ENCODE data around the gene LMO1.

Gene LMO1

DNA sequence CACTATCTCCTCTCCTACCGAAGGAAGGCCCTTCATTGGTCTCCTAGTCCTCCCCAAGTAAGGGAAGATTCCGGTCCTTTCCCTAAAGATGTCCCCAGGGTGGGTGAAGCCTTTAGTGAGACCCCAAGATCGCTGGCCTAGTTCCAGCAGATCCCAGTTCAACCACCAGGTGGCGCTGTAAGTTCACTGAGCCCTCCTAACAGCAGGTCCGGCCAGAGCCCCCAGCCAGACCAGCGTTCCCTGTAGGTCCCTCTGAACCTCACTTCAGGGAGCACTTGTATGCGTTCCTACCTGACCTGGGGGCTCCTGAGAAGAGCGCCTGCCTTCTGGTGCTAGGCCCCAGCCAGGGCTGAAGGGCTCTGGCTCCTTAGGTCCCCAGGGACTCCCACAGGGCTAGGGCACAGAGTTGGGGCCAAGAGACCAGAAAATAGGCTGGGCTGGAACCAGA is 38.1 kb downstream of the LMO1 start:
- DNase-seq (ENCODE audit: low spot score), result peak; percentile 88

DNA sequence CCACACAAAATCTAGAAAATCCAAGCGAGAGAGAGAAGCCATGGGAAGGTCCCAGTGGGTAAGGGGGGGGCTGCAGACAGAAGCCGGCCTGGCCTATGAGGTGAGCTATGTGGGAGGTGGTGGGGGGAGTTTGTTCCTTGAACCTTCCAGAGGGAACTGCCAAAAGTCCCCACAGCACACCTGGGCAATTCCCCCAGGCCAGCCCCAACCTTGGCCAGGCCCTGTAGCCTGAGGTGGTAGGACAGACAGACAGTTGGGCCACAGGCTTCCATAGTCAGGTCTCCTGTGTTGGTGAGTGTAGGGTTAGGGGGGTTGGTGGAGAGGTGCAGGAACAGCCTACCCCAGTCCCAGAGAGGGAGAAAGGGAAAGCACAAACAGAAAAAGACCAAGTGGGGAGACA is 39.0 kb downstream of the LMO1 start:
- no peak for DNase-seq (ENCODE audit: low spot score)

DNA sequence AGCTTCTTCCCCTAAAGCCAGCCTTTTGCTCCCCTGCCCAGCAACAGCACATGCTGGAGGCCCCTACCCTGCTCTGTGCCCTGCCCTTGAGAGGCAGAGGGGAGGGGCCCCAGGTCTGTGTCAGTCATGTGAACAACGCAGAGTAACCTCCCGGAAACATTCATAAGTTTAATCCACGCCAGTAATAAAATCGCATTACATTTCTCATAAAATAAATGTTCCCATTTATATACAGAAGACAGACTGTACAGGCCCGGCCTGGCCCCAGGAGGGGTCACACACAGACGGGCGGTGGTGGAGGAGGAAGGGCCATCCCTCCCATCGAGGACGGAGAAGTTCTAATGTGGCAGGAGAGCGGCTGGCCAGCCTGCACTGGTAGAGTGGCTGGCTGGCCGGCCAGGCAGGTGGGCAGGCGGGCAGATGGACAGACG is 39.5 kb downstream of the LMO1 start:
- DNase-seq (ENCODE audit: low spot score), result no peak

DNA sequence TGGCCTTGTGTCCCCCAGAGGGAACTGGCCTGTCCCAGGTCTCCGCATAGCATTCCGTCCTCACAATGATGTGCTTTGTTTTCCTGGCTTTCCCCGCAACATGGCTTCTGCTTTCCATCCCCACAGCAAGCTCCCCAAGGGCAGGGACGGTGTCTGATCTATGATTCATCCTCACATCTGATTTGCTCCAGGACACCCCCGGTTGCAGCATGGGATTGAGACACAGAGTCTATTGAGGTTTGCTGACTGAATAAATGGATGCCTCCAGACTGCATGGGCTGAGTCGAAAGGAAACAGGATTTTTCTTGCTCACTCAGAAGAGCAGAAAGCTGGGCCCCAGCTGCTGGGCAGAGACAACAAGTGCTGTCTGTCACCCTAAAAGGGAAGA is 40.2 kb downstream of the LMO1 start:
- DNase-seq (ENCODE audit: low spot score), result no peak

DNA sequence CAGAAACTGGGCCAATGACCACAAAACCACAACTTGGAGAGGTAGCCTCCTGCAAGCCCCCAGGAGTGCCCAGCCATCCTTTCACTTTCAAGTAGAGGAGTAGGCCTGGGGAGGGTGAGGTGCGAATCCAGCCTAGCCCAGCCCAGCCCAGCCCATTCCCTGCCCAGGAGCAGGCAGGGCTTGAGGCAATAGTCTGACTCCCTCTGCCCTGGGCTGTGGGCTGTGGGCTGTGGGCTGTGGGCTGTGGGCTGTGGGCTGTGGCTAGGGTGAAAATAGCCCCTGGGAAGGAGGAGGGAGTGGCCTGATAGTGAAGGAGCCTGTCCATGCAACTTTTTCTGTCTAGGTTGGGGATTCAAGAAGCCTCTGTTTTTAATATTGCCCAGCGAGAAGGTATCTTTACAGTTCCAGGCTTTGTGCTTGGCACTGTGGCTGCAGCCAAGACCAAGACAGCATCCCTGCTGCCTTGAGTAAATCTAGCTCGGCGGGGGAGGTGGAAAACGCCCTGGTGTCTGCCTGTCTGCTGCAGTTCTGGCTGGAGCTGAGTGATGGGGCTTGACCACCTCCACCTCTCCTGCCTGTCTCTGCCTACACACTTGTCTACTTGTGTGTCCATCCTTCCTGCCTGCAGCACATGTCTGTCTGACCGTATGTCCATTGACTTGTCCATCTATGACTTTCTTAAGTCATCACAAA is 40.7 kb downstream of the LMO1 start:
- DNase-seq (ENCODE audit: low spot score), result no peak

DNA sequence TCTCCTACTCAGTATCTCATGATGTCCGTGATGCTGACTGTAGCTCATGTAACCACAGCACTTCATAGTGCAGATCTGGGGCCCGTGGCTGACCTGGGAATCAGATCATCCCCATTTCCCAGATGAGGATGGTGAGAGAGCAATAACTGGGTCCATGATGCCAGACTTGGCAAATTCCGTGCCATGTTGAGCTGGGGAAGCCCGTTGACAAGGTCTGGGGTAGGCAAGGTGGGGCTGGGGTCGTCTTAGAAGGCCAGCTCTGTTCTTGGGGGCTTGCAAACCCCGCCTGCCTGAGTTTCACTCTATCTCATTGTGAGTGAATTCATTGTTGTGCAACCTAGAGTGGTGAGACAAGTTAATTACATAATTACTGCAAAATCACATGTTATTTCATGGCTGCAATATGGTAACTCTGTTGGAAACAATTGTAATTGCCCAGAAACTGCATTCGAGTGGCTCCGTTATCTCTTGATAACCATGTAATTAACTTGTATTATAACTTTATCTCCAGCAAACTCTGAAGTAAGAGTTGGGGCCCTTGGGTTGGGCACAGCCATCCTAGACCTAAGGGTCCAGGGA is 41.7 kb downstream of the LMO1 start:
- DNase-seq (ENCODE audit: low spot score), result no peak

DNA sequence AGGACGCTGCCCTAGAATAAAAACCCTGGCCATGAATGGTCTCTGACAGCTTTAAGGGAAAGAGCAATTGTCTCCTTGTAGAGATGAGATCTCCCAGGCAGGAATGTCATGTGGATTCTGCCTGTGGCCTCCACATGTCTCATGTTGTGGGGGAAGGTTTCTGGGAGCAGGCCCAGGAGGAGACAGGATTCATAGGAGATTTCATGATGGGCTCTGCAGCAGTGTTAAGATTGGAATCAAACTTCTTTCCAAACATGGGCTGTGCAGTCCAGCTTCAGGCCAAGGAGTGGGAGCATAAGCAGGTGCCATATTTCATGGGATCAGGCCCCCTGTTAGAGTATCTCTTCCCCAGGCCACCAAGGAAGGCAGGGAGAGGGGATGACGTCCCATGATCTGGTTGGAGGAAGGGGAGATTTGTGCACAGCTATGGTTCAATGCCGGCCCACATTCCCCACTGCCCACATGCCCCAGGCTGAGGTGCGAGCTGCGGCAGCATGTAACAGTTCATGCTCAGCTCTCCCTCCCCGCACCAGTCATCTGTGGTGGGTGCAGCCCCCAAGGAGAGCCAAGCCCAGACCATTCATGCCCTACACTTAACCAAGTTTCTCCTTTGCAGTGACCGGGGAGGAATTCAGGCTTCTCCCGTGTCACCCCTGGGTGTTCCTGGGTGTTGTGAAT is 42.5 kb downstream of the LMO1 start:
- no peak for DNase-seq (ENCODE audit: low spot score)

DNA sequence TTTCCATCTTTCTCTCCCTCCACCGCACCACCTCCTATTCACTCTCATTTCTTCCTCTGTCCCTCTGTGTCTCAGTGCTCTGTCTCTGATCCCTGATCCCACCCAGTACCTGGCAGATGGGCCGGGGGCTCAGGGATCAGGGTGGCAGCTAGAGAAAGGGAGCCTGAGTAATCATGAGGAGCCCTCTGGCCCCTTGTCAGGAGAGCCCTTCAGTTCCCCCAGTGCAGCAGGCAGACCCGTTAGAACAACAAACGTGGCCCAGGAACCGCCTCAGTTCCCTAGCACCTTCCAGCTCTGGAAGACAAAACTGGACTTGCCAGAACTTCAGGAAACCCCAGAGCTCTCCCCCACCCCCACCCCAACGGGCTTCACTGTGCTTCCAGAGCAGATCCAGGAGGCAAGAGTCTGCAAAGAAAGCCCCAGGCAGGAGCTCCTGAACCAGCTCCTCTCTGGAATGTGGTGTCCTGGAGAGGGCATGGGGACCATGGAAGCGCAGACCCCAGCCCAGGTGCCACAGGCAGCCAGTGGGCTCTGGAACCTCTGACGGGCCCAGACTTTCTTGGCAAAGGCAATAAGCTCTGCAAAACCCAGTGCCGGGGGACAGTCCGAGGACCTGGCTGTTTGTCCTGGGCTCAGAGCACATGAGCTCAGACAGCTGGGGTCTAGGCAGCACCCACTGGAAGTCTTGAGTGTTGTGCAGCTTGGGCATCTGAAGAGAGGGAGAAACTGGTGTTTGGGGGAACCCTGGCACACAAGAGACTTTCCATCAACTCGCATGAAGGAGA is 43.2 kb downstream of the LMO1 start:
- DNase-seq (ENCODE audit: low spot score), result no peak

DNA sequence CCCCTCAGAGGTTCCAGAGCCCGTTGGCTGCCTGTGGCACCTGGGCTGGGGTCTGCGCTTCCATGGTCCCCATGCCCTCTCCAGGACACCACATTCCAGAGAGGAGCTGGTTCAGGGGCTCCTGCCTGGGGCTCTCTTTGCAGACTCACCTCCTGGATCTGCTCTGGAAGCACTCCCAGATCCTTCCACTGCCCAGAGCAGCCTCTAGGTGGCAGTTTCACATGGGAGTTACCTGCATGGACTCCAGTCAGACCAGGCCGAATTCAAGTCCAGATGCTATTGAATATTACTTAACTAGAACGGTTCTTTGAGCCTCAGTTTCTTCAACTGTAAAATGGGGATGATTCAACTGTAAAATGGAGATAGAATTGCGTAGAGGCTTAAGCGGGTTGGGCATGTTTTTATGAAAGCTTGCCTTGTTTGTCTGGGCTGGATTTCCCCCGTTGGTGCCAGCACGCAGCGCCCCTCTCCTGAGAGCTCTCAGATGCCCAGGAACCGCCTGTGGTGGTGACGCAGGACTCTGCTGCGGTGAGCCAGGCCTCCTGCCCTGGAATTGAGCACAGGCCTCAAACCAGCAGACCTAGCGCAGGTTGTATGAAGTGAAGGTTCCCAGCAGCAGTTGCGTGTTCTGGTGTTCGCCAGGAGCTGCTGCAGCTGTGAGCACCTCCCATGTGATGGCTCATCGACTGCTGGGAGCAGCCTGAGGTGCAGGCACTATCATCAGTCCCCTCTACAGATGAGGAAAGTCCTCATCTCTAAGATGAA is 44.2 kb downstream of the LMO1 start:
- peak; percentile 67 for DNase-seq (ENCODE audit: low spot score)

DNA sequence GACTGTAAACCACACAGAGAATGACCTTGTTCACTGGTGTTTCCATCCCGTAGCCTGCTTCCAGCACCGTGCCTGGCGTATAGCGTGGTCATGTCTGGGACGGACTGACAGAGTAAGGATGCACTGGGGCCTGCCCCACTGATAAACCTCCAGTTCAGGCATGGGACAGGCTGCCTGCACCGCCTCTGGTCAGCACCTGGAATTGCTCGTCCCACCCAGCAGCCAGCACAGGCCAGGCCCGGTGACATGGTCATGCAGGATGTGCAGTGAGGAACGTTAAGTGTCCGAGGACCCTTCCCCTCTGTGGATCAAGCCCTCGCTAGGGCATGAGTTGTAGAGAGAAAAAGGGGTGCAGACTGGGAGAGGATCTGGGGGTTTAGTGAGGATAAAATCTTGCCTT is 44.8 kb downstream of the LMO1 start:
- no peak for DNase-seq (ENCODE audit: low spot score)

DNA sequence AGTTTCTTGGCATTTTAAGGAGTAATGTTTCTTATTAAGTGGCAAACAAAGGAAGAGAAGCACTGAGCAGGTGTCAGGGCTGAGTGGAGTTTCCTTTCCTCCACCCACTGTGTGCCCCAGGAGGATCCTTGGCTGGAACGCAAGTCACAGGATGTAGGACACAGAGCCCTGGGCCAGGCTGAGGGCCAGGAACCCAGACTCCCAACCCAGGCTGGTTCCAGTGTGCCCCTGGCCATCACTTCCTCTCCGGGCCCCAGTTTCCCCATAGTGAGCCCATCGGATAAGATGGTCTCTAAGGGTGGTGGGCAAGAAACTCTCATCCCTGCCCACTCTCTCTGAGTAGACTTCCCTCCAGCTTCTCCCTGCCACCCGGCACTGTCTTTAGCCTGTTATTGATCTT is 45.3 kb downstream of the LMO1 start:
- no peak for DNase-seq (ENCODE audit: low spot score)

DNA sequence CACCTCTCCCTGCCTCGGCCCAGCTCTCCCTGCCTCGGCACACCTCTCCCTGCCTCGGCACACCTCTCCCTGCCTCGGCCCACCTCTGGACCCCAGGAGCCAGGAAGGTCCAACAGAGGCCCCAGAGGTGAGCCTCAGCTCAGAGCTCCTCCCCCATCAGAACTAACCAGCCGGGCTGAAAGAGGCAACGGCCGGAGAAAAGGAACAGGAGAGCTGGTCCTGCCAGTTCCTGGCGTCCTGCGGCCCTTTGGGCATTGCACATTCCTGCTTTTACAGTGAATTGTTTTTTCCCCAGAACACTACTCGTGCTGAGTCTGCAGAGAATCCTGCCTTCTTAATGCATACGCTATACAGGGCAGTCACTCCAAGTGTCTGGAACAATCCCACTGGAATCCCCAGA is 45.8 kb downstream of the LMO1 start:
- DNase-seq (ENCODE audit: low spot score), result no peak

DNA sequence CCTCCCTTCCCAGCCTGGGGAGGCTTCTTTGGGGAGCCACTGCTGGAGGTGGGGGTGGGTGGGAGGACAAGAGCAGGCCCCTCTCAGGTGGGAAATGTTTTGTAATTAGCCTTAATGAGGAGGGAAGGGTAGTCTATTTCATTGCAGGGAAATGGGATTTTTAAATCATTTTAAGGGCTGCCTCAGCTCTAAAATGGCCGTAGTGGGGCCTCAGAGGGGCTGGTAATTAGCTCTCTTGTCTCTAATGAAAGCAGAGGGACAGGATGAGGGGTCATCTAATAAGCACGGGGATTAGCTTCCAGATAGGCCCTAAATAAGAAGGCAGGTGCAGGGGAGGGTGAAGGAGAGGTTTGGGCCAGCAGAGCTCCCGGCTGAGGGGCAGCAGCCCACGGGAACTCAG is 46.5 kb downstream of the LMO1 start:
- DNase-seq (ENCODE audit: low spot score), result no peak

DNA sequence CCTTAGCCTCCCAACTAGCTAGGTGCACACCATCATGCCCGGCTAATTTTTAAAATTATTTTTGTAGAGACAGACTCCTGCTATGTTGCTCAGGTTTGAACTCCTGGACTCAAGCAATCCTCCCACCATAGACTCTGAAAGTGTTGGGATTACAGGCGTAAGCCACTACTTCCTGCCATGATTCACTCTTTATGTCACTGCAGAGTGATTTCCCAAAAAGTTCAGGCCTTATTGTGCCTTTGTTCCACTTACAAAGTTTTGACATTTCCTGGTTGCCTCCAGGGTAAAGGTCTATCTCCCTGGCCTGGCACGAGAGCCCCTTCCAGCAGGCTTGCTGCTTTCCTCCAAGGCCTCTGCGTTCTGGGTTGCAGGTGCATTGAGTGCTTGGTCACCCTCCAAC is 50.3 kb downstream of the LMO1 start:
- no peak for DNase-seq (ENCODE audit: low spot score)

DNA sequence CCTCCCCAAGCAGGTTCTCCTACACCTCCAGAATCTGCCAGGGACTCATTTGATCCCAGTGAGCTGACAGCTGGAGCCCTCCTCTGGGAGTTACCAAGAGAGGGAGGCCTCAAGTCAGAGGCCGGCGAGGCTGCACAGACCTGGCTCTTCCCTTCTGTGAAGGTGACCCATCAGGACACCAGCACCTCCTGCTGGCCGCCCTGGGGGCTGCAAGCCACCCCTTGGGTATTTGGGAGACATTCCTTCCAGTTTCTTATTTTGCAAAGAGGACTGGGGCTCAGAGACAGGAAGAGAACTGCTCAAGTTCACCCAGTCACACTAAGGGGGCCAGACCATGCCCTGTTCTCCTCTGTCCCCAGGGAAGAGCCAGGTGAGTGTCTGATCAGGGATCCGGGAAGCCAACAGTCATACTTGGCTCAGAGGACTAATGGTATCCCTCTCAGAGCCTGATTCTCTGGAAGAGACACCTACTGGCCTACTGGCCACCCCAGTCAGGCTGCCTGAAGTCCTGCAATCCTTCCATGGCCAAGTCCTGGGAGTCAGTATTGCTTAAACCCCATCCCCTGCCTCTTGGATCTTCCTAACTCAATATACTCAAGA is 54.4 kb downstream of the LMO1 start:
- no peak for DNase-seq (ENCODE audit: low spot score)

DNA sequence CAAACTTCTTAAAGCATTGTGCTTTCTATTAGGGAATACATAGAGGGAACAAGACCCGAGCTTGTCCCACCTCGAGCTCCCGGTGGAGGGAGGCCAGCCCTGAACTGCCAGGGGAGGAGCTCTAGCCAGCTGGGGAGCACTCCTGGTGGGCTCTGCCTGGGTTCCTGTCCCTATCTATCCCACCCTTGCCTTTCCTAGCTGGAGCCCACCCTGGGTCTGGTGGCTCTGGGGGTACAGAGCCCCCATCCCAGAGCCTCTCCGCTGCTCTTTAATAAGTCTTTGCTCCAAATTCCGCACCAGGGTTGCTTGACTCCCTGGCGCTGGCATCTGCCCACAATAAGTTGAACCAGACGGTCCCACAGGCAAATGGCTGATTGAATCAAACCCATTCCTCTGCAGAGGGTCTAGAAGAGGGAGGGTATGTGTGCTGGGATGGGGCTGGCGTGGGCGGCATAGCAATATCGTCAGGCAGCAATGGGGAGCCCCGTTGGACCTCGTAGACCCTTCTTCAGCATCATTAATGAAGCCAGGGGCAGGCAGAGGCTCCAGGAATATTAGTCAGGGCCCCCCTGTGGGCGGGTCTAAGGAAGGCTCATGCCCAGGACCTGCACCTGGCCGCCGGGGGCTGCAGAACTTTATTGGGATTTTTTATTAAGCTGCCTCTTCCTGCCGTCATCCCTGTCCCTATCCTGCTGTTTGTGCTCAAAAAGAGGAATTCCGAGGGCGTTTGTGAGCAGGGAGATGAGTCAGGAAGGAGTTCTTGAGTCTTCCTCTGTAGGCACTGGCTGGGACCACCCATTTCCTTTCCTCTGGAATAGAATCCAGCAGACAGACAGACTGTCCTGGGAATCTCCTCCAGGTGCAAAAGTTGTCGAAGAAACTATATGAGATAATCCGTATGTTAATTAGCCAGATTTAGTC is 56.3 kb downstream of the LMO1 start:
- DNase-seq (ENCODE audit: low spot score), result no peak

DNA sequence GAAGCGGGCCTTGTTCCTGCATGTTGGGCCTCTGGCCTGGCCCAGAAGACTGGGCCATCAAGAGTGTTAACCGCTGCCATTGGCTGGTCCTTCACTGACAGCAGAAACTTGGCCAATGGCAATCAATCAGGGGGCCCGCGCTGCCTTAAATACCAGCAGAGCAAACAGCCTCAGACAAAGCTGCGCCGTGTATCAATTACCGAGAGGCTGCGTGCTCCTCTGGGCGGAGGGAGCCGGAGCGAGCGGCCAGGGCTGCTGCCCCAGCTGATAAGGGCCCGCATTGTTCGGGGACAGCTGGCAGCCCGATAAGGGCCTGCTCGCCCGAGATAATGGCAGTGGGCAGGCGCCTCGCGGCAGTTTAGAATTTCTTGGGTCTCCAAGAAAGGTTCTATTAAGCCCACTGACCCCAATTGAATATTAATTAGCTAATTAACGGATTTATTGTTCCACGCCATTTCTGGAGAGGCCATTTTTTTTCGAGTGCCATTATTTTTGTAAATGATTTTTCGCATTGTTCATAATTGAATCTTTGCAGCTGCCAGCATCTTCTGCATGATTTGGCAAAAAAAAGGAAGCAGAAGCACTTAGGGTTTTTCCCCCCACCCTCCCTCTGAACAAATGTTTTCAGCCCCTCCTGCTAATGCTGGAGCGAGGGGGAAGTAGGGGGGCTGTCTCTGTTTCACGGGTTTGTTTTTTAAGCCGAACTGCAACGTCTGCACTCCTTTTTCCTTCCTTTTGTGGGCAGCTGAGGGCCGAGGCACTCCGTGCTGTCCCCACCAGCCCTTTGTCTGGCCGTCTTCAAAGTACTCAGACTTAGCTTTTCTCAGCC is 57.2 kb downstream of the LMO1 start:
- DNase-seq (ENCODE audit: low spot score), result no peak

DNA sequence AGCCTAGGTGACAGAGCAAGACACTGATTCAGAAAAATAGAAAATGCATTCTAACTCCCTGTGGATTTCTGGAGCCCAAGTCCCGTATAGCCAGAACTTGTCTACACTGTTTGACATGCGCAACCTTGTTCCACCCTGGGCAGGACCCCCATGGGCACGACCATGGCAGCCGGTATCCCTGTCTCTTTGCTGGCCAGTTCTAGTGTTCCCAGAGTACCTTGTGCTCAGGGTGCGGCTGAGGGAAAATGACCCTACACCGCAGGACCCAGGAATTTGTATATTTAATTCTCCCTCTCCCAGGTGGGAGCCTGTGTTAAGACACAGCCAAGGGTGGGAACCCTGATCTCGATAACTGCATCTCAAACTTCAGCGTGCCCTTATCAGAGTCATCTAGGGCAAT is 58.1 kb downstream of the LMO1 start:
- no peak for DNase-seq (ENCODE audit: low spot score)

DNA sequence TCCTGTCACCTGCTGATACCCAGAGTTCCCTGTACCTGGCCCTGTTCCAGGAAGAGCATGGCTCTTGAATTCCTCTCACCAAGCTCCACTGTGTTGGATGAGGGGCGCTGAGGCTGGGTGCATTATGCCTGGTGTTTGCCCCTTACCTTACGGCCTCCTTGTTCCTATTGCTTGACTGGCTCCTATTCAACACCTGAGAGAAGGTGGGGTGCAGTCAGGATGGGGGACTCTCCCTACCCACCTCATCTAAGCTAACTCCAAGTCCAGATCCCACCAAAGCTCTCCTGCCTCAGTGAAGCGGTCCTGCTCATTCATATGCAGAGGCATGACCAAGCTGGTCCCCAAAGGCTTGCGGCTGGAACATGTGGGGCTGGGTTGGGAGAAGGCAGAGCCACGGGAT is 59.1 kb downstream of the LMO1 start:
- no peak for DNase-seq (ENCODE audit: low spot score)

DNA sequence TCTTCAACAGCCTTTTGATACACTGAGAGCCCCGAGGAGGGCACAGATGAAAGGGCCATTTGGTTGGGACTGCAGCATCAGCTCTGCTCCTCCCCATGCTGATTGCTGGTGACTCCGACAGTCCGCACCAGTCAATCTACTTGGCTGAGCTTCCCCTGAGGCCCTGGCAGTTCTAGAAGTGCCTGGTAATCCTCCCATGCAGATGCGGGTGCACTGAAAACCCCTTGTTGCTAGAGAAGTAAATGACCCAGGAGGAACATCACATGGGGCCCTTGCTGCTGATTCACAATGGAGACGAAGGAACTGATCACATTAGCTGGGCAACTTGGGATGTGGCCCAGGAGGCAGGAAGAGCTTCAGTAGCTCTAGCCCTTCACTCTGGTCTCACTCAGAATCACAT is 59.7 kb downstream of the LMO1 start:
- DNase-seq (ENCODE audit: low spot score), result no peak
